ENCODE measurements around the gene IFITM5. TPM values are rescaled to one million over a fixed set of nuclear protein-coding genes. Genes with fewer than 3 reads are reported as not detected.

Gene IFITM5
- total RNA-seq, 1 experiment from 2014 or later, result not detected

- no peak overlapping the region for H3K4ac ChIP-seq (ENCODE audit: low read depth, low read length)
- H3K27ac Mint-ChIP-seq, result no peak overlapping the region
- no peak overlapping the region for H2BK120ac ChIP-seq (ENCODE audit: low read depth, low read length, poor library complexity, severe bottlenecking)
- no peak overlapping the region for H2BK12ac ChIP-seq (ENCODE audit: insufficient read length, low read depth, low read length)
- no peak overlapping the region for H2AFZ ChIP-seq (ENCODE audit: low read length)
- no peaks in the 10 kb centered on the region; the same call in 1 of the 2 replicates for H3K27me3 Mint-ChIP-seq (ENCODE audit: low read depth)
- H3K9ac ChIP-seq (ENCODE audit: extremely low read depth, insufficient read length, low read length), result no peak overlapping the region
- peaks cover 0 to 5% of the 10 kb centered on the region in 2 experiments; a peak in 2 of 4 replicates for H3K4me1 Mint-ChIP-seq
- H3K18ac ChIP-seq (ENCODE audit: insufficient read length, low read depth, low read length), result no peak overlapping the region
- no peak overlapping the region for H4K8ac ChIP-seq (replicated peaks; ENCODE audit: insufficient read length, low read depth, low read length)
- H3K4me3 Mint-ChIP-seq, result no peak overlapping the region
- no peak overlapping the region for H3K4me2 ChIP-seq (ENCODE audit: insufficient read depth, insufficient read length, low read length)
- no peaks in the 10 kb centered on the region for H3K4me1 ChIP-seq (ENCODE audit: insufficient read depth, low read length)
- H3K27me3 ChIP-seq (ENCODE audit: insufficient read depth, low read length), result no peaks in the 10 kb centered on the region
- no peak overlapping the region for H2BK20ac ChIP-seq (ENCODE audit: low read depth, low read length, poor library complexity, severe bottlenecking)
- no CpG with 5 or more reads among the region's 13 CpGs for WGBS (ENCODE audit: extremely low coverage, insufficient read length, low lambda C conversion rate)
- no peak overlapping the region for H3K27ac ChIP-seq (ENCODE audit: insufficient read length, low read depth, low read length)
- no peak overlapping the region for H4K5ac ChIP-seq (ENCODE audit: insufficient read length, low read depth, low read length)
- TF ChIP-seq CTCF (conservative IDR thresholded peaks at IDR 0.05), result no peak
- no peak overlapping the region for H4K91ac ChIP-seq (ENCODE audit: insufficient read length, low read depth, low read length)
- no peak for DNase-seq
- no peak overlapping the region for H2BK5ac ChIP-seq (ENCODE audit: insufficient read length, low read length)
- H3K36me3 Mint-ChIP-seq (ENCODE audit: insufficient read depth in 1 of 3, low read depth in 3 of 3), result peaks cover 31 to 45% (median 31%) of the 10 kb centered on the region in 3 experiments
- H4K20me1 ChIP-seq (ENCODE audit: control insufficient read depth, insufficient read depth, insufficient read length), result no peaks in the 10 kb centered on the region
- no peak overlapping the region for H3K23ac ChIP-seq (ENCODE audit: insufficient read length, low read depth, low read length)
- H3K9me3 Mint-ChIP-seq, result no peaks in the 10 kb centered on the region; a peak in 1 of 5 replicates
- no peak overlapping the region for H3K14ac ChIP-seq (ENCODE audit: insufficient read depth, low read length)
- H3K79me2 ChIP-seq (ENCODE audit: insufficient read depth, low read length), result no peaks in the 10 kb centered on the region
- H2BK15ac ChIP-seq (ENCODE audit: low read depth, low read length), result no peak overlapping the region
- H3K79me1 ChIP-seq (ENCODE audit: insufficient read depth, low read depth, low read length, poor library complexity, severe bottlenecking), result no peaks in the 10 kb centered on the region
- no peaks in the 10 kb centered on the region for H3K23me2 ChIP-seq (ENCODE audit: insufficient read length, low read depth, low read length, poor library complexity, severe bottlenecking)
- no peak overlapping the region for H2AK5ac ChIP-seq (ENCODE audit: insufficient read length, low read length)
- no peaks in the 10 kb centered on the region for H3K9me3 ChIP-seq (ENCODE audit: control insufficient read depth, low read depth, low read length)
- no peak overlapping the region for H3T11ph ChIP-seq (ENCODE audit: low read length)
- no peak overlapping the region for H3K56ac ChIP-seq (ENCODE audit: insufficient read length, low read depth, low read length)
Measured at GRCh38 chr11:253160-253885, 46.0 kb downstream of the IFITM5 start.
